Muscle layer of duodenum (tissue), 2 donors: Measurements from ENCODE around the gene HIVEP3.

Source experiments
- H3K27ac ChIP-seq: one replicate; pipeline ENCODE4 v1.7.0; 2013; ENCODE audit warnings: mild to moderate bottlenecking, low read length
- H3K27me3 ChIP-seq: one replicate; pipeline ENCODE4 v1.7.0; 2013; ENCODE audit warnings: low read depth, mild to moderate bottlenecking, control low read depth, low read length
- H3K36me3 ChIP-seq, 2 donors: one replicate each; pipeline ENCODE4 v1.7.0; 2013; ENCODE audit warnings: low read length in 2 of 2, control low read depth in 1 of 2, mild to moderate bottlenecking in 1 of 2; ENCODE audit not compliant: insufficient read depth in 2 of 2, control insufficient read depth in 1 of 2
- H3K4me1 ChIP-seq, 2 donors: one replicate each; pipeline ENCODE4 v1.7.0; 2013; ENCODE audit warnings: low read length in 2 of 2, mild to moderate bottlenecking in 2 of 2, control low read depth in 1 of 2, moderate library complexity in 1 of 2; ENCODE audit not compliant: insufficient read depth in 2 of 2, control insufficient read depth in 1 of 2
- H3K4me3 ChIP-seq, 2 donors: one replicate each; pipeline ENCODE4 v1.7.0; 2013; ENCODE audit warnings: low read length in 2 of 2, low read depth in 1 of 2, mild to moderate bottlenecking in 1 of 2
- H3K9me3 ChIP-seq, 2 donors: one replicate each; pipeline ENCODE4 v1.7.0; 2013; ENCODE audit warnings: low read length in 2 of 2, control low read depth in 1 of 2, mild to moderate bottlenecking in 1 of 2; ENCODE audit not compliant: control insufficient read depth in 1 of 2
- donor health status: healthy.

Gene HIVEP3

DNA sequence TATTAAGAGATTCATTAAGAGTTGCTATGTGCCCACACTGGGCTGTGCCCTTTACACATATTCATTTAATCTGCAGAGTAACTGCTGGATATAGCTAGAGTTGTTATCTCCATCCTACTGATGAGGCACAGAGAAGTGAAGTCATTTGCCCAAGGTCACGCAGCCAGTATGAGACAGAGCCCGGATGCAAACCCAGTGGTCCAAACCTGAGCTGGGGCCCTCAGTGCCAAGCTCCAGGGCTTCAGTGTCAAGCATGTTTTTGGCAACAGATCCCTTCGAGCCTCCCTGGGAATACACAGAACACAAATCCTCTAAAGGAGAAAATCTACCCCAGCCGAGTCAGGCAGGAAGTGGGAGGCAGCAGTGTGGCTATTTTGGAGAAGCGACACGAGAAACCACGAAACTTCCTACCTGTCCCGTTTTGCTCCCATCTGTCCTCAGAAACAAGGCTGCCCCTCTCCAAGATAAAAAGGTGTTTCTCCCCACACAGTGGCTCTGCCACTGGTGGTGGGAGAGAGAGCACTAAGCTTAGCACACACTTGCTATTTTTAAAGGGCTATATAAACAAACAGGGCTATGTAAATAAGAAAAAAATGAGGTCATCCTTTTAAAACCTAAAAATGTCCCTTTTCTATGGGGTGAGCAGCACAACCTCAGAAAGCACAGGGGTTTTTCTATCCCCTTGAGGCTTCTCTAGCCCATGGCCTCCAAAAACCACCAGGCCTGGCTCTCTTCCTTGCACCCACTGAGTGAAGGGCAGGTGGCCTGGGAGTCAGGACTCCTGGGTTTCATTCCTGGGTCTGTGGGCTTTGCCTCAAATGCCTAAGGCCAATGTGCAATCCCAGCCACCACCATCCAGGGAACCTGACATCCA lies 295.6 kb downstream of the HIVEP3 start:
- H3K36me3 ChIP-seq: peaks cover 0 to under 1% of the 10 kb centered on the region in 2 donors
- H3K27me3 ChIP-seq: no peaks in the 10 kb centered on the region
- peaks cover 0 to 13% of the 10 kb centered on the region in 2 donors for H3K4me1 ChIP-seq
- no peak overlapping the region for H3K4me3 ChIP-seq
- no peak overlapping the region for H3K27ac ChIP-seq
- no peaks in the 10 kb centered on the region for H3K9me3 ChIP-seq

DNA sequence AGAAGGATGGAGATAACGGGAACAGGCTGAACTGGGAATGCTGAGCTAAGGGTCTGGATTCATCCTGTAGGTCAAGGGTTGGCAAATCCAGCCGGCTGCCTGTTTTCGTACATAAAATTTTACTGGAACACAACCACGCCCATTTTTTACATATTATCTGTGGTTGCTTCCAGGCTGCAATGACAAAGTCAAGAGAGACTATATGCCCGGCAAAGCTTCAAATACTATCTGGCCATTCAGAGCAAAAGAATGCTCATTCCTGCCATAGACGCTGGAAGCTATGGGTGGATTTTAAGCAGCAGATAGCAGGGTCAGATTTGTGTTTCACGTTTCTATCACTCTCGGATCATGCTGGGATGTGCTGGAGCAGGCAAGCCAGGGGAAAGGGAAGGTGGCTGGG lies 296.3 kb downstream of the HIVEP3 start:
- Histone ChIP-seq H3K27ac (no peak overlapping the region), H3K27me3 (no peaks in the 10 kb centered on the region), H3K4me3 (no peak overlapping the region), H3K4me1 (peaks cover 0 to 18% of the 10 kb centered on the region in 2 donors), H3K9me3 (no peaks in the 10 kb centered on the region), H3K36me3 (no peaks in the 10 kb centered on the region)

GRCh38 chr1:41621791-41622190 lies 296.9 kb downstream of the HIVEP3 start:
- Histone ChIP-seq H3K9me3 (no peaks in the 10 kb centered on the region), H3K27me3 (no peaks in the 10 kb centered on the region), H3K36me3 (no peaks in the 10 kb centered on the region), H3K27ac (no peak overlapping the region), H3K4me1 (peaks cover 0 to 18% of the 10 kb centered on the region in 2 donors), H3K4me3 (no peak overlapping the region)

DNA sequence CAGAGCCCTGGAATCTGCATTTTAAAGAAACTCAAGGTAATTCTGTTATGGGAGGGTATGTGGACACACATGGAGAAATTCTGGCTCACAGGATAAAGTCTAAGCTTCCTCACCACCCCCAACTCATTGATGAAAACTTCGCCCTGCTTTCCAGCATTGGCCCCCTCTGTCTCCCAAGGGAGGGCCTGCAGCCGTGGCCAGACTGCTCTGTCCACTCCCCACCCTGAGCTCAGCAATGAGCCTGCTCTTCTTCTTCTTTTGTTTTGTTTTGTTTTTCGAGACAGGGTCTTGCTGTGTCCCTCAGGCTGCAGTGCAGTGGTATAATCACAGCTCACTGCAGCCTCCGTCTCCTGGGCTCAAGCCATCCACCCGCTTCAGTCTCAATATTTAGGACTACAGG lies 297.5 kb downstream of the HIVEP3 start:
- Histone ChIP-seq H3K4me1 (peaks cover 0 to 14% of the 10 kb centered on the region in 2 donors), H3K27ac (no peak overlapping the region), H3K27me3 (no peaks in the 10 kb centered on the region), H3K9me3 (no peaks in the 10 kb centered on the region), H3K4me3 (no peak overlapping the region), H3K36me3 (no peaks in the 10 kb centered on the region)

GRCh38 chr1:41620365-41621169 lies 298.2 kb downstream of the HIVEP3 start:
- Histone ChIP-seq H3K9me3 (no peaks in the 10 kb centered on the region), H3K4me3 (no peak overlapping the region), H3K36me3 (no peaks in the 10 kb centered on the region), H3K4me1 (peaks cover 0 to 10% of the 10 kb centered on the region in 2 donors), H3K27me3 (no peaks in the 10 kb centered on the region), H3K27ac (no peak overlapping the region)

DNA sequence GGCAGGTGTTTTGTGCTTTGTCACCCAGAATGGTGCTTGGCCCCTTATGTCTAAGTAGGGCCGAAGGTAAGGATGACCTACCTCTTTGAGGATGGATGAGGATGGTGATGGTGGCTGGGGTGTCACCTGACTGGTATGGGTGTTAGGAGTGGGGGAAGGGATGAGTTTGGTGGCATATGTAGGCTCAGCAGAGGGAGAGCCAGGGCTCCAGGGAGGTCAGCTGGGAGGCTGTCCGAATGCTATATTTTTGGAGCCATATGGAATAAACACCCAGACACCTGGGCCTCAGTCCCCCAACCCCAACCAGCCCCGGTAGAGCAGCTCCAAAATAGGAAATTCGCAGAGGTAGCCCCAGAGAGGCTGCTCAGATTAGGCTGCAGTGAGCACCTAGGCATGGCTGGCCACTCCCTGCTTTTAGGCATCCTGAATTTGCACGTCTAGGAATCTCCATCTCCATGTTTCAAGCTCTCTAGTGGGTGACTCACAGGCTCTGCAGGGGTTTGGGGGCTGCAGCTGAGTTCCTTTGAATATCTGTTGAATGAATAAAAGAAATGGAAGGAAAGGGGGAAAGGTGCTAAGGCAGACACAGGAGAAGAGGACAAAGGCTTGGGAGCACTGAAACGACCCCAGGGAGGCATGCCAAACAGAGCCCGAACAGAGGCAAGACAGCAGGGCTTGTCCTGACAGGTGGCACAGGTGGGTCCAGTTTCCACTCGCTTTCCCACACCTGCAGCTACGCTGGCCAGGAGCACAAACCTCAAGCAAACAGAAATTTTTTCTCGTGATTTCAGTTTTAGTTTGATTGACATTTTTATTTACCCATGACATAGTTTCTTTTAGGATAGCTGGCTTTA lies 299.0 kb downstream of the HIVEP3 start:
- Histone ChIP-seq H3K4me1 (peaks cover 0 to 10% of the 10 kb centered on the region in 2 donors), H3K27me3 (no peaks in the 10 kb centered on the region), H3K36me3 (no peaks in the 10 kb centered on the region), H3K4me3 (no peak overlapping the region), H3K27ac (no peak overlapping the region), H3K9me3 (no peaks in the 10 kb centered on the region)

DNA sequence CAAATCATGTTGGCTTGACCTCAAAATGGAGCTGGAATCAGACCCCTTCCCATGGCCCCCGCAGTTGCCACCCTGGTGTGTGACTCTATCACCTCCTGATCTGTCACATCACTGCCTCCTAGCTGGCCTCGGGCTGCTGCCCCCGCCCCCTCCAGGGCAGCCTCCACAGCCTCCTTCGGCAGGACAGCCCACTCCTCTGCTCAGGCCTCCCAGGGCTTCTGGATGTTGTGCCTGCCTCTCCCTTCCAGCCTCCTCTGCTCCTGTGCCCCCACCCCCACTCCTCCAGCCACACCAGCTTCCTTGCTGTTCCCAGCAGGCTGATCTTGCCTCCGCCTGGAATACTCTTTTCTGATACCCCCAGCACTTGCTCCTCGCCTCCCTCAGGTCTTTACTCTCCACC lies 299.9 kb downstream of the HIVEP3 start:
- peaks cover 0 to 10% of the 10 kb centered on the region in 2 donors for H3K4me1 ChIP-seq
- H3K4me3 ChIP-seq: no peak overlapping the region
- no peaks in the 10 kb centered on the region for H3K9me3 ChIP-seq
- no peaks in the 10 kb centered on the region for H3K27me3 ChIP-seq
- H3K27ac ChIP-seq: no peak overlapping the region
- H3K36me3 ChIP-seq: no peaks in the 10 kb centered on the region

DNA sequence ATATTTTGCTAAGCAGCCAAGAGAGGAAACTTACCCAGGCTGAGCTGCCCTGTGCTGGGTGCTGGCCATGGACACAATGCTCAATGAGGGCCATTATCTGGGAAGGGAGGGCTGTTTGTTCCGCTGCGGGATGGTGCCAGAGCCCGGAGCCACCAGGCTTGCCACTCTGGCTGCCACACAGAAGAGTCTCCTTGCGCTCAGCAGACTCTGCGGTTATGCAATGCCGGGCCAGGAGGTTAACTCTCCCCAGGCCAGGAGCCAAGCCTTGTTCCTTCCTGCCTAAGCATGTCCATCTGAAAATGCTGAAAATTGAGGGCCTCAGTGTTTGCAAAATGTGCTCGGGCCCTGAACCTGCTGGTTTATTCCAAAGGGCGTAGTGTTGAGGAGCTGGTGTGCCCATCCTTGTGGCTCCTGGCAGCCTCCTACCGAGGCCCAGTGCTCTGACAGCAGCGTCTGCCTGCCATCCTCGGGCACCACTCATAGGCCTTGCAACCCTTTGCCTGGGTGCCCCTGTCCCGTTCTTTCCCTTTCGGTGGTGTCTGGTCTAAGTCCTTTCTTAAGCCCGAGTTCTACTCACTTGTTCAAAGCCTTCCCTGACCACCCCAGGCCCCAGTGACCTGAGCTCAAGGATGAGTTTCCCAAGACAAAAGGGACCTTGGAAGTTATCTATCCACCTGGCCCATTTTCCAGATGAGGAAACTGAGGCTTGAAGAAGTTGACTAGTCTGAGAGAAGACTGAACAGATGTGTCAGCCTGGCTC lies 300.5 kb downstream of the HIVEP3 start:
- Histone ChIP-seq H3K9me3 (no peaks in the 10 kb centered on the region), H3K4me3 (no peak overlapping the region), H3K27ac (no peak overlapping the region), H3K36me3 (no peaks in the 10 kb centered on the region), H3K27me3 (no peaks in the 10 kb centered on the region), H3K4me1 (peaks cover 0 to 10% of the 10 kb centered on the region in 2 donors)

DNA sequence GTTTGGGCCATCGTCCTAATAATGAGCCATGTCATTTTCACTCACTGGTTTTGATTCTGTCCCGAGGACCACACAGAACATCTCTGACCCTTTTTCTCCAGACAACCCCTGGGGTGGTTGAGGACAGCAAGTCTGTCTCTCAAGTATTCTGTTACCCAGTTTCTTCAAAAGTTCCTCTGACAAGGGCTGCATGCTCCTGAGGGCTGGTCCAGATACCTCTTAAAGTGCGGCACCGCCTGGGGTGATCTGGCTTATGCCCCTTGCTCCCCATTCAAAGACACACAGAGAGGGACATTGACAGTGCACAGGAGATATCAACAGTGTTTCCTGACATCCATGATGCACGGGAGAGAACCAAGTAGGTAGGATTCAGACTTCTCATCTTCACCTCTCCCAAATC lies 301.4 kb downstream of the HIVEP3 start:
- peaks cover 0 to 10% of the 10 kb centered on the region in 2 donors for H3K4me1 ChIP-seq
- H3K36me3 ChIP-seq: no peaks in the 10 kb centered on the region
- H3K9me3 ChIP-seq: no peaks in the 10 kb centered on the region
- no peaks in the 10 kb centered on the region for H3K27me3 ChIP-seq
- no peak overlapping the region for H3K4me3 ChIP-seq
- no peak overlapping the region for H3K27ac ChIP-seq

GRCh38 chr1:41616563-41616962 lies 302.2 kb downstream of the HIVEP3 start:
- H3K36me3 ChIP-seq: no peaks in the 10 kb centered on the region

More at GRCh38 chr1:41616563-41616962, 302.2 kb downstream of the HIVEP3 start:
- no peaks in the 10 kb centered on the region for H3K9me3 ChIP-seq
- no peak overlapping the region for H3K4me3 ChIP-seq
- H3K27me3 ChIP-seq: no peaks in the 10 kb centered on the region
- no peak overlapping the region for H3K27ac ChIP-seq
- H3K4me1 ChIP-seq: peaks cover 0 to 10% of the 10 kb centered on the region in 2 donors
